ENCODE results near the gene ZHX3.

DNA sequence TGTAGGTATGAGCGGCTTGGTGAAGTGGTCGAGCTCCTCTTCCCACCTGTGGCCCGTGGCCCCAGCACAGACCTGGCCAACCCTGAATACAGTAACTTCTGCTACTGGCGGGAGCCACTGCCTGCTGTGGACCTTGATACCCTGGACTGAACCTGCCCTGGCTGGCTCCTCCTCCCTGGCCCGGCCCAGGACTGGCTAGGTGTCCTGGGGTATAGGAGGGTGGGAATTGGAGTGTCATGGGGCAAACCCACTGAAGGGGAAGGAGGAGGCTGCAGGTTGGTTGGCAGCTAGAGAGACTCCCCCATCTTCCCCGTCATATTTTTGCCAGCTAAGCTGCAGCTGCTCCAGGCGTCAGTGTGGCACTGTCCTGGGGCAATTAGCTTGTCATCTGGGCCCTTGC lies 41.2 kb upstream of the ZHX3 start:
- TF ChIP-seq MXI1 (IDR thresholded peaks at IDR 0.05; ENCODE audit: low read depth, low read length) (no peak), KLF13 (tag; IDR thresholded peaks at IDR 0.05; ENCODE audit: borderline replicate concordance, low read depth) (no peak), GABPA (tag; conservative IDR thresholded peaks at IDR 0.05; ENCODE audit: low read depth) (no peak), RCOR1 (IDR thresholded peaks at IDR 0.05; ENCODE audit: borderline replicate concordance in 1 of 2, low read depth in 2 of 2, low read length in 2 of 2) (no peak), ESRRA (IDR thresholded peaks at IDR 0.05; ENCODE audit: borderline replicate concordance, low read depth) (no peak), BACH1 (tag; IDR thresholded peaks at IDR 0.05) (no peak), RNF2 (IDR thresholded peaks at IDR 0.05) (no peak)
- TF ChIP-seq, protein P1, sequence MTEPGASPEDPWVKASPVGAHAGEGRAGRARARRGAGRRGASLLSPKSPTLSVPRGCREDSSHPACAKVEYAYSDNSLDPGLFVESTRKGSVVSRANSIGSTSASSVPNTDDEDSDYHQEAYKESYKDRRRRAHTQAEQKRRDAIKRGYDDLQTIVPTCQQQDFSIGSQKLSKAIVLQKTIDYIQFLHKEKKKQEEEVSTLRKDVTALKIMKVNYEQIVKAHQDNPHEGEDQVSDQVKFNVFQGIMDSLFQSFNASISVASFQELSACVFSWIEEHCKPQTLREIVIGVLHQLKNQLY (CRISPR knock-in tag; conservative IDR thresholded peaks at IDR 0.05), result no peak
- TF ChIP-seq, protein P2, sequence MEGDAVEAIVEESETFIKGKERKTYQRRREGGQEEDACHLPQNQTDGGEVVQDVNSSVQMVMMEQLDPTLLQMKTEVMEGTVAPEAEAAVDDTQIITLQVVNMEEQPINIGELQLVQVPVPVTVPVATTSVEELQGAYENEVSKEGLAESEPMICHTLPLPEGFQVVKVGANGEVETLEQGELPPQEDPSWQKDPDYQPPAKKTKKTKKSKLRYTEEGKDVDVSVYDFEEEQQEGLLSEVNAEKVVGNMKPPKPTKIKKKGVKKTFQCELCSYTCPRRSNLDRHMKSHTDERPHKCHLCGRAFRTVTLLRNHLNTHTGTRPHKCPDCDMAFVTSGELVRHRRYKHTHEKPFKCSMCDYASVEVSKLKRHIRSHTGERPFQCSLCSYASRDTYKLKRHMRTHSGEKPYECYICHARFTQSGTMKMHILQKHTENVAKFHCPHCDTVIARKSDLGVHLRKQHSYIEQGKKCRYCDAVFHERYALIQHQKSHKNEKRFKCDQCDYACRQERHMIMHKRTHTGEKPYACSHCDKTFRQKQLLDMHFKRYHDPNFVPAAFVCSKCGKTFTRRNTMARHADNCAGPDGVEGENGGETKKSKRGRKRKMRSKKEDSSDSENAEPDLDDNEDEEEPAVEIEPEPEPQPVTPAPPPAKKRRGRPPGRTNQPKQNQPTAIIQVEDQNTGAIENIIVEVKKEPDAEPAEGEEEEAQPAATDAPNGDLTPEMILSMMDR (IDR thresholded peaks at IDR 0.05 in 2 of 3, conservative IDR thresholded peaks at IDR 0.05 in 1 of 3; ENCODE audit: insufficient read depth in 2 of 3, low read depth in 1 of 3, low read length in 3 of 3), result no peak
- TF ChIP-seq, protein P3, sequence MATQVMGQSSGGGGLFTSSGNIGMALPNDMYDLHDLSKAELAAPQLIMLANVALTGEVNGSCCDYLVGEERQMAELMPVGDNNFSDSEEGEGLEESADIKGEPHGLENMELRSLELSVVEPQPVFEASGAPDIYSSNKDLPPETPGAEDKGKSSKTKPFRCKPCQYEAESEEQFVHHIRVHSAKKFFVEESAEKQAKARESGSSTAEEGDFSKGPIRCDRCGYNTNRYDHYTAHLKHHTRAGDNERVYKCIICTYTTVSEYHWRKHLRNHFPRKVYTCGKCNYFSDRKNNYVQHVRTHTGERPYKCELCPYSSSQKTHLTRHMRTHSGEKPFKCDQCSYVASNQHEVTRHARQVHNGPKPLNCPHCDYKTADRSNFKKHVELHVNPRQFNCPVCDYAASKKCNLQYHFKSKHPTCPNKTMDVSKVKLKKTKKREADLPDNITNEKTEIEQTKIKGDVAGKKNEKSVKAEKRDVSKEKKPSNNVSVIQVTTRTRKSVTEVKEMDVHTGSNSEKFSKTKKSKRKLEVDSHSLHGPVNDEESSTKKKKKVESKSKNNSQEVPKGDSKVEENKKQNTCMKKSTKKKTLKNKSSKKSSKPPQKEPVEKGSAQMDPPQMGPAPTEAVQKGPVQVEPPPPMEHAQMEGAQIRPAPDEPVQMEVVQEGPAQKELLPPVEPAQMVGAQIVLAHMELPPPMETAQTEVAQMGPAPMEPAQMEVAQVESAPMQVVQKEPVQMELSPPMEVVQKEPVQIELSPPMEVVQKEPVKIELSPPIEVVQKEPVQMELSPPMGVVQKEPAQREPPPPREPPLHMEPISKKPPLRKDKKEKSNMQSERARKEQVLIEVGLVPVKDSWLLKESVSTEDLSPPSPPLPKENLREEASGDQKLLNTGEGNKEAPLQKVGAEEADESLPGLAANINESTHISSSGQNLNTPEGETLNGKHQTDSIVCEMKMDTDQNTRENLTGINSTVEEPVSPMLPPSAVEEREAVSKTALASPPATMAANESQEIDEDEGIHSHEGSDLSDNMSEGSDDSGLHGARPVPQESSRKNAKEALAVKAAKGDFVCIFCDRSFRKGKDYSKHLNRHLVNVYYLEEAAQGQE (IDR thresholded peaks at IDR 0.05; ENCODE audit: borderline replicate concordance), result no peak
- TF ChIP-seq, protein P3 (CRISPR knock-in tag; IDR thresholded peaks at IDR 0.05; ENCODE audit: low read depth), result no peak
- TF ChIP-seq, protein P4, sequence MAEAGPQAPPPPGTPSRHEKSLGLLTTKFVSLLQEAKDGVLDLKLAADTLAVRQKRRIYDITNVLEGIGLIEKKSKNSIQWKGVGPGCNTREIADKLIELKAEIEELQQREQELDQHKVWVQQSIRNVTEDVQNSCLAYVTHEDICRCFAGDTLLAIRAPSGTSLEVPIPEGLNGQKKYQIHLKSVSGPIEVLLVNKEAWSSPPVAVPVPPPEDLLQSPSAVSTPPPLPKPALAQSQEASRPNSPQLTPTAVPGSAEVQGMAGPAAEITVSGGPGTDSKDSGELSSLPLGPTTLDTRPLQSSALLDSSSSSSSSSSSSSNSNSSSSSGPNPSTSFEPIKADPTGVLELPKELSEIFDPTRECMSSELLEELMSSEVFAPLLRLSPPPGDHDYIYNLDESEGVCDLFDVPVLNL (CRISPR knock-in tag; IDR thresholded peaks at IDR 0.05; ENCODE audit: low read depth), result no peak
- TF ChIP-seq, protein P5, sequence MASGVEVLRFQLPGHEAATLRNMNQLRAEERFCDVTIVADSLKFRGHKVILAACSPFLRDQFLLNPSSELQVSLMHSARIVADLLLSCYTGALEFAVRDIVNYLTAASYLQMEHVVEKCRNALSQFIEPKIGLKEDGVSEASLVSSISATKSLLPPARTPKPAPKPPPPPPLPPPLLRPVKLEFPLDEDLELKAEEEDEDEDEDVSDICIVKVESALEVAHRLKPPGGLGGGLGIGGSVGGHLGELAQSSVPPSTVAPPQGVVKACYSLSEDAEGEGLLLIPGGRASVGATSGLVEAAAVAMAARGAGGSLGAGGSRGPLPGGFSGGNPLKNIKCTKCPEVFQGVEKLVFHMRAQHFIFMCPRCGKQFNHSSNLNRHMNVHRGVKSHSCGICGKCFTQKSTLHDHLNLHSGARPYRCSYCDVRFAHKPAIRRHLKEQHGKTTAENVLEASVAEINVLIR (CRISPR knock-in tag; IDR thresholded peaks at IDR 0.05), result no peak
